Testis (tissue), 2 donors: ENCODE measurements around the gene LPP.

Experiments used
- CTCF ChIP-seq, 3 experiments: fragments of 450-650 bp in 2 of 3; fragments of 200-600 bp in 1 of 3; sonication (generic) in 1 of 3; IDR thresholded peaks; one replicate each; pipeline ENCODE4 v1.5.1; 2016 to 2019; ENCODE audit warnings: antibody characterized with exemption in 3 of 3, mild to moderate bottlenecking in 2 of 3, moderate library complexity in 1 of 3
- POLR2A ChIP-seq: fragments of 450-650 bp; IDR thresholded peaks from one replicate; pipeline ENCODE4 v1.6.1; 2017; ENCODE audit warnings: antibody characterized with exemption, mild to moderate bottlenecking, moderate library complexity

GRCh38 chr3:188292827-188293226 is 138.9 kb downstream of the LPP start:
- TF ChIP-seq CTCF (IDR thresholded peaks at IDR 0.05) (no peak), POLR2A (no peak)
